SIG-M5 (cell line): ENCODE measurements around the gene COL8A2.

Experiments used
- DNase-seq: peaks from one replicate; lab custom pipeline; 2025; lab: John Stamatoyannopoulos, UW

The COL8A2 gene

DNA sequence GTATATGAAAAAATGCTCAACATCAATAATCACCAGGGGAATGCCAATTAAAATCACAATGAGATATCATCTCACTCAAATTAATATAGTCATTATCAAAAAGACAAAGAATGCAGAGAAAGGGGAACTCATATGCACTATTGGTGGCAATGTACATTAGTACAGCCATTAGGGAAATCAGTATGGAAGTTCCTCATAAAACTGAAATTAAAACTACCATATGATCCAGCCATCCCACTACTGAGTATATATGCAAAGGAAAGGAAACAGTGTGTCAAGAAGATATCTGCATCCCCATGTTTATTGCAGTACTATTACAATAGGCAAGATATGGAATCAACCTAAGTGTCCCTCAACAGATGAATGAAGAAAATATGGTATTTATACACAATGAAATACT, 73.2 kb downstream of the COL8A2 start:
- no peak for DNase-seq
